Ammon's horn (tissue), 1 donor: ENCODE results near the gene KCNE5.
A peak's percentile ranks its signal among the peaks of the same experiment; 100 is the strongest.
"Not testable (repeated sequence)": the region's sequence is repeated elsewhere in the genome, so short reads cannot be mapped to it uniquely, and the experiment has no call there.

Source experiments
- DNase-seq: peaks from one replicate; pipeline ENCODE4 v3.0.0-alpha.2; 2016; ENCODE audit warnings: low spot score

The KCNE5 gene

GRCh38 chrX:109614951-109615350 is 10.0 kb downstream of the KCNE5 start:
- DNase-seq, result no peak

- no peak for DNase-seq
These were observed 23.5 kb downstream of the KCNE5 start for GRCh38 chrX:109601486-109601885.

- DNase-seq, result peak; percentile 17
These were observed 24.7 kb downstream of the KCNE5 start for GRCh38 chrX:109600237-109600651.

GRCh38 chrX:109596015-109596414 is 29.0 kb downstream of the KCNE5 start:
- DNase-seq, result no peak

- DNase-seq, result no peak
These were observed 34.8 kb downstream of the KCNE5 start for GRCh38 chrX:109590176-109590575.

GRCh38 chrX:109585488-109585887 is 39.5 kb downstream of the KCNE5 start:
- DNase-seq, result no peak

- no peak for DNase-seq
These were observed 46.1 kb downstream of the KCNE5 start for GRCh38 chrX:109578916-109579315.

- no peak for DNase-seq
These were observed 47.9 kb downstream of the KCNE5 start for GRCh38 chrX:109577055-109577454.

GRCh38 chrX:109576083-109576482 is 48.9 kb downstream of the KCNE5 start:
- DNase-seq, result not testable (repeated sequence)
